HEK293 (cell line): ENCODE data around the gene AGTPBP1.

Source experiments
- CTCF ChIA-PET: fragments of 350-600 bp; formaldehyde crosslinking; extraction: SDS; loops from one replicate; lab custom pipeline; 2021; ENCODE audit warnings: antibody characterized with exemption; lab: Yijun Ruan, JAX
- POLR2A ChIA-PET: fragments of 300-600 bp; formaldehyde crosslinking; extraction: SDS; loops from one replicate; lab custom pipeline; 2020; ENCODE audit warnings: antibody characterized with exemption, inconsistent platforms; lab: Yijun Ruan, JAX
- H3K27ac ChIP-seq: fragments of 200-500 bp; sonication (Bioruptor generic); 2 replicates; pipeline ENCODE4 v1.5.1; 2014; ENCODE audit warnings: low read depth, low read length, control low read depth, inconsistent platforms; ENCODE audit errors: extremely low read depth
- H3K36me3 ChIP-seq, 2 experiments: fragments of 200-500 bp in 1 of 2; sonication (Bioruptor generic) in 1 of 2; 1 replicate in 1 of 2; 2 replicates in 1 of 2; pipeline ENCODE4 v1.5.1; 2014 to 2017; ENCODE audit warnings: inconsistent platforms in 2 of 2, low read length in 2 of 2; ENCODE audit not compliant: control insufficient read depth in 2 of 2, insufficient read depth in 1 of 2
- H3K4me1 ChIP-seq: fragments of 200-500 bp; sonication (Bioruptor generic); 2 replicates; pipeline ENCODE4 v1.5.1; 2014; ENCODE audit warnings: mild to moderate bottlenecking, low read length, inconsistent platforms; ENCODE audit not compliant: control insufficient read depth, insufficient read depth
- H3K4me3 ChIP-seq: 2 replicates; pipeline ENCODE4 v1.5.1; 2011; ENCODE audit warnings: low read depth, mild to moderate bottlenecking, control low read depth, low read length, moderate library complexity
- H3K9me3 ChIP-seq: fragments of 200-500 bp; sonication (Bioruptor generic); 2 replicates; pipeline ENCODE4 v1.5.1; 2014; ENCODE audit warnings: low read depth, low read length, inconsistent platforms; ENCODE audit not compliant: control insufficient read depth, insufficient read depth
- MYNN ChIP-seq: fragments of 450-650 bp; formaldehyde crosslinking; IDR thresholded peaks from 2 replicates; pipeline ENCODE4 v1.5.1; 2016; ENCODE audit warnings: missing biosample characterization, missing genetic modification characterization, borderline replicate concordance
- ZBTB20 ChIP-seq: fragments of 450-650 bp; formaldehyde crosslinking; IDR thresholded peaks from 2 replicates; pipeline ENCODE4 v1.5.1; 2016; ENCODE audit warnings: missing biosample characterization, missing genetic modification characterization
- ZBTB21 ChIP-seq: fragments of 450-650 bp; formaldehyde crosslinking; IDR thresholded peaks from 2 replicates; pipeline ENCODE4 v1.5.1; 2017; ENCODE audit warnings: missing biosample characterization, missing genetic modification characterization
- ZNF112 ChIP-seq: fragments of 450-650 bp; formaldehyde crosslinking; IDR thresholded peaks from 2 replicates; pipeline ENCODE4 v1.5.0; 2017; ENCODE audit warnings: missing biosample characterization, missing genetic modification characterization
- ZNF16 ChIP-seq: fragments of 450-650 bp; formaldehyde crosslinking; IDR thresholded peaks from 2 replicates; pipeline ENCODE4 v1.5.1; 2016; ENCODE audit warnings: low read depth, missing biosample characterization, missing genetic modification characterization
- ZNF391 ChIP-seq: fragments of 450-650 bp; formaldehyde crosslinking; IDR thresholded peaks from 2 replicates; pipeline ENCODE4 v1.5.1; 2016; ENCODE audit warnings: low read depth, missing biosample characterization, missing genetic modification characterization, borderline replicate concordance
- ZNF449 ChIP-seq: fragments of 450-650 bp; formaldehyde crosslinking; IDR thresholded peaks from 2 replicates; pipeline ENCODE4 v1.5.1; 2017; ENCODE audit warnings: missing biosample characterization, mild to moderate bottlenecking, missing genetic modification characterization, moderate library complexity
- ZNF548 ChIP-seq: fragments of 450-650 bp; formaldehyde crosslinking; IDR thresholded peaks from 2 replicates; pipeline ENCODE4 v1.5.1; 2016; ENCODE audit warnings: missing biosample characterization, missing genetic modification characterization
- ZNF660 ChIP-seq: fragments of 450-650 bp; IDR thresholded peaks from 2 replicates; pipeline ENCODE4 v1.5.1; 2018; ENCODE audit warnings: missing biosample characterization, mild to moderate bottlenecking, missing genetic modification characterization
- TF ChIP-seq, protein P1 (sequence below): fragments of 450-650 bp; formaldehyde crosslinking; IDR thresholded peaks from 2 replicates; pipeline ENCODE4 v1.5.1; 2017; ENCODE audit warnings: missing biosample characterization, missing genetic modification characterization
- TF ChIP-seq, protein P2 (sequence below): fragments of 450-650 bp; formaldehyde crosslinking; IDR thresholded peaks from 2 replicates; pipeline ENCODE4 v1.5.1; 2016; ENCODE audit warnings: missing biosample characterization, missing genetic modification characterization
- TF ChIP-seq, protein P3 (sequence below): fragments of 450-650 bp; formaldehyde crosslinking; conservative IDR thresholded peaks from 2 replicates; pipeline ENCODE4 v1.5.1; 2016; ENCODE audit warnings: low read depth, missing biosample characterization, missing genetic modification characterization

Gene AGTPBP1

GRCh38 chr9:85536076-85536475 is 205.7 kb downstream of the AGTPBP1 start:
- Histone ChIP-seq H3K9me3 (no peaks in the 10 kb centered on the region), H3K4me1 (no peaks in the 10 kb centered on the region), H3K36me3 (no peaks in the 10 kb centered on the region), H3K27ac (no peak overlapping the region), H3K4me3 (no peak overlapping the region)
- POLR2A ChIA-PET: no interaction called here
- CTCF ChIA-PET: interaction anchor here (0.7 kb wide), 1 partner anchor 88 kb away, joined by 3 read pairs; no protein-coding TSS in a partner anchor
- TF ChIP-seq ZBTB20: 0 out of 2 replicates have a peak, but pooled peaks have one; percentile 32
- no peak for TF ChIP-seq MYNN (tag by site-specific recombination)

GRCh38 chr9:85534340-85534739 is 207.4 kb downstream of the AGTPBP1 start:
- no peak overlapping the region for H3K27ac ChIP-seq
- POLR2A ChIA-PET: no interaction called here
- no peaks in the 10 kb centered on the region for H3K36me3 ChIP-seq
- no peak overlapping the region for H3K4me3 ChIP-seq
- TF ChIP-seq ZNF16 (tag by site-specific recombination) (no peak), ZBTB21 (no peak), ZNF391 (tag by site-specific recombination) (no peak), ZNF548 (tag by site-specific recombination) (no peak), ZNF660 (tag by site-specific recombination) (no peak), ZNF449 (tag by site-specific recombination) (no peak), ZNF112 (tag by site-specific recombination) (no peak)
- TF ChIP-seq, protein P1, sequence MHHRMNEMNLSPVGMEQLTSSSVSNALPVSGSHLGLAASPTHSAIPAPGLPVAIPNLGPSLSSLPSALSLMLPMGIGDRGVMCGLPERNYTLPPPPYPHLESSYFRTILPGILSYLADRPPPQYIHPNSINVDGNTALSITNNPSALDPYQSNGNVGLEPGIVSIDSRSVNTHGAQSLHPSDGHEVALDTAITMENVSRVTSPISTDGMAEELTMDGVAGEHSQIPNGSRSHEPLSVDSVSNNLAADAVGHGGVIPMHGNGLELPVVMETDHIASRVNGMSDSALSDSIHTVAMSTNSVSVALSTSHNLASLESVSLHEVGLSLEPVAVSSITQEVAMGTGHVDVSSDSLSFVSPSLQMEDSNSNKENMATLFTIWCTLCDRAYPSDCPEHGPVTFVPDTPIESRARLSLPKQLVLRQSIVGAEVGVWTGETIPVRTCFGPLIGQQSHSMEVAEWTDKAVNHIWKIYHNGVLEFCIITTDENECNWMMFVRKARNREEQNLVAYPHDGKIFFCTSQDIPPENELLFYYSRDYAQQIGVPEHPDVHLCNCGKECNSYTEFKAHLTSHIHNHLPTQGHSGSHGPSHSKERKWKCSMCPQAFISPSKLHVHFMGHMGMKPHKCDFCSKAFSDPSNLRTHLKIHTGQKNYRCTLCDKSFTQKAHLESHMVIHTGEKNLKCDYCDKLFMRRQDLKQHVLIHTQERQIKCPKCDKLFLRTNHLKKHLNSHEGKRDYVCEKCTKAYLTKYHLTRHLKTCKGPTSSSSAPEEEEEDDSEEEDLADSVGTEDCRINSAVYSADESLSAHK (tag by site-specific recombination): no peak
- TF ChIP-seq, protein P2, sequence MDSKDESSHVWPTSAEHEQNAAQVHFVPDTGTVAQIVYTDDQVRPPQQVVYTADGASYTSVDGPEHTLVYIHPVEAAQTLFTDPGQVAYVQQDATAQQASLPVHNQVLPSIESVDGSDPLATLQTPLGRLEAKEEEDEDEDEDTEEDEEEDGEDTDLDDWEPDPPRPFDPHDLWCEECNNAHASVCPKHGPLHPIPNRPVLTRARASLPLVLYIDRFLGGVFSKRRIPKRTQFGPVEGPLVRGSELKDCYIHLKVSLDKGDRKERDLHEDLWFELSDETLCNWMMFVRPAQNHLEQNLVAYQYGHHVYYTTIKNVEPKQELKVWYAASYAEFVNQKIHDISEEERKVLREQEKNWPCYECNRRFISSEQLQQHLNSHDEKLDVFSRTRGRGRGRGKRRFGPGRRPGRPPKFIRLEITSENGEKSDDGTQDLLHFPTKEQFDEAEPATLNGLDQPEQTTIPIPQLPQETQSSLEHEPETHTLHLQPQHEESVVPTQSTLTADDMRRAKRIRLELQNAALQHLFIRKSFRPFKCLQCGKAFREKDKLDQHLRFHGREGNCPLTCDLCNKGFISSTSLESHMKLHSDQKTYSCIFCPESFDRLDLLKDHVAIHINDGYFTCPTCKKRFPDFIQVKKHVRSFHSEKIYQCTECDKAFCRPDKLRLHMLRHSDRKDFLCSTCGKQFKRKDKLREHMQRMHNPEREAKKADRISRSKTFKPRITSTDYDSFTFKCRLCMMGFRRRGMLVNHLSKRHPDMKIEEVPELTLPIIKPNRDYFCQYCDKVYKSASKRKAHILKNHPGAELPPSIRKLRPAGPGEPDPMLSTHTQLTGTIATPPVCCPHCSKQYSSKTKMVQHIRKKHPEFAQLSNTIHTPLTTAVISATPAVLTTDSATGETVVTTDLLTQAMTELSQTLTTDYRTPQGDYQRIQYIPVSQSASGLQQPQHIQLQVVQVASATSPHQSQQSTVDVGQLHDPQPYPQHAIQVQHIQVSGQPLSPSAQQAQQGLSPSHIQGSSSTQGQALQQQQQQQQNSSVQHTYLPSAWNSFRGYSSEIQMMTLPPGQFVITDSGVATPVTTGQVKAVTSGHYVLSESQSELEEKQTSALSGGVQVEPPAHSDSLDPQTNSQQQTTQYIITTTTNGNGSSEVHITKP (tag by site-specific recombination): no peak
- TF ChIP-seq, protein P3, sequence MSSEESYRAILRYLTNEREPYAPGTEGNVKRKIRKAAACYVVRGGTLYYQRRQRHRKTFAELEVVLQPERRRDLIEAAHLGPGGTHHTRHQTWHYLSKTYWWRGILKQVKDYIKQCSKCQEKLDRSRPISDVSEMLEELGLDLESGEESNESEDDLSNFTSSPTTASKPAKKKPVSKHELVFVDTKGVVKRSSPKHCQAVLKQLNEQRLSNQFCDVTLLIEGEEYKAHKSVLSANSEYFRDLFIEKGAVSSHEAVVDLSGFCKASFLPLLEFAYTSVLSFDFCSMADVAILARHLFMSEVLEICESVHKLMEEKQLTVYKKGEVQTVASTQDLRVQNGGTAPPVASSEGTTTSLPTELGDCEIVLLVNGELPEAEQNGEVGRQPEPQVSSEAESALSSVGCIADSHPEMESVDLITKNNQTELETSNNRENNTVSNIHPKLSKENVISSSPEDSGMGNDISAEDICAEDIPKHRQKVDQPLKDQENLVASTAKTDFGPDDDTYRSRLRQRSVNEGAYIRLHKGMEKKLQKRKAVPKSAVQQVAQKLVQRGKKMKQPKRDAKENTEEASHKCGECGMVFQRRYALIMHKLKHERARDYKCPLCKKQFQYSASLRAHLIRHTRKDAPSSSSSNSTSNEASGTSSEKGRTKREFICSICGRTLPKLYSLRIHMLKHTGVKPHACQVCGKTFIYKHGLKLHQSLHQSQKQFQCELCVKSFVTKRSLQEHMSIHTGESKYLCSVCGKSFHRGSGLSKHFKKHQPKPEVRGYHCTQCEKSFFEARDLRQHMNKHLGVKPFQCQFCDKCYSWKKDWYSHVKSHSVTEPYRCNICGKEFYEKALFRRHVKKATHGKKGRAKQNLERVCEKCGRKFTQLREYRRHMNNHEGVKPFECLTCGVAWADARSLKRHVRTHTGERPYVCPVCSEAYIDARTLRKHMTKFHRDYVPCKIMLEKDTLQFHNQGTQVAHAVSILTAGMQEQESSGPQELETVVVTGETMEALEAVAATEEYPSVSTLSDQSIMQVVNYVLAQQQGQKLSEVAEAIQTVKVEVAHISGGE (tag by site-specific recombination): no peak
- no peaks in the 10 kb centered on the region for H3K4me1 ChIP-seq
- H3K9me3 ChIP-seq: no peaks in the 10 kb centered on the region
- CTCF ChIA-PET: interaction anchor here (0.6 kb wide), 1 partner anchor 1077 kb away, joined by 4 read pairs; no protein-coding TSS in a partner anchor
